ENCODE data around the gene SORCS2.

SORCS2 gene

DNA sequence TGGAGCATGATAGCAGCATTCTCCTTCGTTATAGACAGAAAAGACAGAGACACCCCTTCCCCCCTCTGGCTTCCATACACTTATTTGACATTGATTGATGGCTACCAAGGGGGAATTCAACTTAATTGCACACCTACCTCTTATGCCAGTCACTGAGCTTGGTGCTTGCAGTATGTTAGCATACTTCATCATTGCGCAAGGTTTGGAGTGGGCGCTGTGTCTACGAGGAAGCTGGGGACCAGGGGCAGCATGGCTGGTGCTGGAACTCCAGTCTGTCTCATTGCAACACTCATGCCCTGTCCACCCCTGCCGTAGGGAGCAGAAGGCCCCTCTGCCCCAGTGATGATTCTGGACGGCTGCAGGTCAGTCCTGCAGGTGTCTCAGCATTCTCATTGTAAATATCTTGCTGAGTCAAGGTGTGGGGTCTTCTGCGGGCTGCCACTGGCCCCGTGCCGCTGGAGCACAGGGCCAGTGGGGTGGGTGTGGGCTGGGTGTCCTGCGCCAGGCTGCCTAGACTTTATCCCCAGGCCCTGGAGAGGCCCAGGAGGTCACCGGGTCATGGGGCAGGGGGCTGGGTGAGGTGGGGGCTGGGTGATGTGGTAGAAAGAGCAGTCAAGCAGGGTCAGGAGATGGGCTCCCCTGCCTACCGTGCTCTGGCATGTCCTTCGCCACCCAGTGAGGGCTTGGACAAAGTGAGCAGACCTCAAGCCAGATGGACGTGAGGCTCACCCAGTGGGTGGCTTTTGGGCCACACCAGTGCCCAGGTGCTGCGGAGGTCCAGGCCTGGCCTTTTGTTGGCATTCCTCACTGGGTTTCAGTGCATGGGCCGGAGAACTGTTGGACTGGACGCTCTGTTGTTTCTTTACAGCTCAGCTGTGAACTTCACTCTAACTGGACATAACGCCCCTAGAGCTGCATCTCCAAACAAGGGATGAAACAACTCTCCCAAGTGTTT is 156.9 kb downstream of the SORCS2 start:
- peaks cover 6% of the 10 kb centered on the region for H3K27me3 ChIP-seq (replicated peaks)
- in situ Hi-C loops (cut with HindIII; ENCODE audit: low pct_ligation_motif_present, low sequenced_read_pairs): no loop called here
- no peak for DNase-seq
- no peaks in the 10 kb centered on the region for H3K36me3 ChIP-seq (replicated peaks)
- no peak overlapping the region for H3K4me3 ChIP-seq (ENCODE audit: low read depth, low read length)
- TF ChIP-seq, protein P1, sequence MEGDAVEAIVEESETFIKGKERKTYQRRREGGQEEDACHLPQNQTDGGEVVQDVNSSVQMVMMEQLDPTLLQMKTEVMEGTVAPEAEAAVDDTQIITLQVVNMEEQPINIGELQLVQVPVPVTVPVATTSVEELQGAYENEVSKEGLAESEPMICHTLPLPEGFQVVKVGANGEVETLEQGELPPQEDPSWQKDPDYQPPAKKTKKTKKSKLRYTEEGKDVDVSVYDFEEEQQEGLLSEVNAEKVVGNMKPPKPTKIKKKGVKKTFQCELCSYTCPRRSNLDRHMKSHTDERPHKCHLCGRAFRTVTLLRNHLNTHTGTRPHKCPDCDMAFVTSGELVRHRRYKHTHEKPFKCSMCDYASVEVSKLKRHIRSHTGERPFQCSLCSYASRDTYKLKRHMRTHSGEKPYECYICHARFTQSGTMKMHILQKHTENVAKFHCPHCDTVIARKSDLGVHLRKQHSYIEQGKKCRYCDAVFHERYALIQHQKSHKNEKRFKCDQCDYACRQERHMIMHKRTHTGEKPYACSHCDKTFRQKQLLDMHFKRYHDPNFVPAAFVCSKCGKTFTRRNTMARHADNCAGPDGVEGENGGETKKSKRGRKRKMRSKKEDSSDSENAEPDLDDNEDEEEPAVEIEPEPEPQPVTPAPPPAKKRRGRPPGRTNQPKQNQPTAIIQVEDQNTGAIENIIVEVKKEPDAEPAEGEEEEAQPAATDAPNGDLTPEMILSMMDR (IDR thresholded peaks at IDR 0.05; ENCODE audit: low read depth, low read length, missing control alignments): no peak
- H3K27ac ChIP-seq: no peak overlapping the region

DNA sequence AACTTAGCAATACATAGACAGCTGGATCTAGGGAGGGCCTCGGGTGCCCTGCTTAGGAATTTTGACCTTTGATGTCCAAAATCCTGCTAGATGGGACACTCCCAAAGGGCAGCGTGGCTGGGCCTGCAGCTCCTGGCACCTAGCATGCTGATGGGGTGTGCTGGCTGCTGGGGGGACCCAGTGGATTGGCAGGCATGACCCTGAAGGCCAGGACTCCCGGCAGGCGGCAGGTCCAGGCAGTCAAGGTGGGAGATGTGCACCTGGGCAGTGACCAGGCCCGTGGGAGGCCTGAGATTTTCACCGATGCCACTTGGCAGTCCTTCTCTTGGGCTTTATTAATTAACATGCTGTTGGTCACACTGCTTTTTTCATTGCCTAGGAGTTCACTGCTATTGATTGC is 158.1 kb downstream of the SORCS2 start:
- in situ Hi-C loops (cut with HindIII; ENCODE audit: low pct_ligation_motif_present, low sequenced_read_pairs): no loop called here
- TF ChIP-seq, protein P1 (IDR thresholded peaks at IDR 0.05; ENCODE audit: low read depth, low read length, missing control alignments): no peak

DNA sequence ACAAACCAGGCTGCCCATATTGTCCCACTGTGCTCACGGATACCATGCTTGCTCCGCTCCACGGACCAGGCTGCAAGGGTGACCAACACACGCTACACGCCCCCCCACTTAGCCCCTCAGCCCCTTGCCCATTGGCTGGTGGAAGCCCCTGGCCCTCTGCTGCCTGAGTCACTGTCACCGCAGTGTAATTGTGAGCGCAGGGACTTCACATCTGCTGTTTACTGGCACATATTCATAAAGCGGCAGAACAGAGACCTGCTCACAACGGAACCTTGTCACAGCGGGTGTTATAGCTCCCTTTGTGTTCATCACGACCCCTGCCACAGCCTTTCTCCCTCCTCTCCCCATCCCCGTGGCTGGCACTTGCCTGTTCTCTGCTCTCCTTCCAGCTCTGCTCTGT is 158.7 kb downstream of the SORCS2 start:
- Histone ChIP-seq H3K4me3 (ENCODE audit: low read depth, low read length) (no peak overlapping the region), H3K27me3 (replicated peaks) (peaks cover 6% of the 10 kb centered on the region), H3K36me3 (replicated peaks) (no peaks in the 10 kb centered on the region), H3K27ac (no peak overlapping the region)
- TF ChIP-seq, protein P1 (IDR thresholded peaks at IDR 0.05; ENCODE audit: low read depth, low read length, missing control alignments): no peak
- no peak for DNase-seq
- in situ Hi-C loops (cut with HindIII; ENCODE audit: low pct_ligation_motif_present, low sequenced_read_pairs): no loop called here

More for the DNA sequence above, 158.1 kb downstream of the SORCS2 start:
- Histone ChIP-seq H3K27me3 (replicated peaks) (peaks cover 6% of the 10 kb centered on the region), H3K36me3 (replicated peaks) (no peaks in the 10 kb centered on the region), H3K4me3 (ENCODE audit: low read depth, low read length) (no peak overlapping the region), H3K27ac (no peak overlapping the region)
- no peak for DNase-seq

DNA sequence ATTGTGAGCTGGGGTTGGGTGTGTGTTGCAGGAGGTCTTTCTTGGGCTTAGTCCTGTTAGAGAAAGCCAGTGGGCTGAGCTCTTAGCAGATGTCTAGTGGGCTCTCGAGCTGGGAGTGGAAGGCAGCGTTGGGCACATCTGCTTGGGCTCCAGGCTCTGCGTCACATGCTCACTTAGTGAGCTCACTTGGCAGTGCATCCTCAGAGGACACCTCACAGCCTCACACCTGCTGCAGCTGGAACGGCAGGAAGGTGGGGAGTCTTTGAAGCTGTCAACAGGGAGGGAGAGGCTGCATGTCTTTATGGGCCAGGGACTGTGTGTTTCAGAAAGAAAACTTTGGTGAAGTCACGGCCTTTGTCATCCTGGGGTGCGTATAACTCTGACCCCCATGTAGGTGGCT is 160.1 kb downstream of the SORCS2 start:
- H3K36me3 ChIP-seq (replicated peaks): no peaks in the 10 kb centered on the region
- H3K4me3 ChIP-seq (ENCODE audit: low read depth, low read length): no peak overlapping the region
- peaks cover 6% of the 10 kb centered on the region for H3K27me3 ChIP-seq (replicated peaks)
- in situ Hi-C loops (cut with HindIII; ENCODE audit: low pct_ligation_motif_present, low sequenced_read_pairs): no loop called here
- DNase-seq: no peak
- TF ChIP-seq, protein P1 (IDR thresholded peaks at IDR 0.05; ENCODE audit: low read depth, low read length, missing control alignments): no peak
- no peak overlapping the region for H3K27ac ChIP-seq

DNA sequence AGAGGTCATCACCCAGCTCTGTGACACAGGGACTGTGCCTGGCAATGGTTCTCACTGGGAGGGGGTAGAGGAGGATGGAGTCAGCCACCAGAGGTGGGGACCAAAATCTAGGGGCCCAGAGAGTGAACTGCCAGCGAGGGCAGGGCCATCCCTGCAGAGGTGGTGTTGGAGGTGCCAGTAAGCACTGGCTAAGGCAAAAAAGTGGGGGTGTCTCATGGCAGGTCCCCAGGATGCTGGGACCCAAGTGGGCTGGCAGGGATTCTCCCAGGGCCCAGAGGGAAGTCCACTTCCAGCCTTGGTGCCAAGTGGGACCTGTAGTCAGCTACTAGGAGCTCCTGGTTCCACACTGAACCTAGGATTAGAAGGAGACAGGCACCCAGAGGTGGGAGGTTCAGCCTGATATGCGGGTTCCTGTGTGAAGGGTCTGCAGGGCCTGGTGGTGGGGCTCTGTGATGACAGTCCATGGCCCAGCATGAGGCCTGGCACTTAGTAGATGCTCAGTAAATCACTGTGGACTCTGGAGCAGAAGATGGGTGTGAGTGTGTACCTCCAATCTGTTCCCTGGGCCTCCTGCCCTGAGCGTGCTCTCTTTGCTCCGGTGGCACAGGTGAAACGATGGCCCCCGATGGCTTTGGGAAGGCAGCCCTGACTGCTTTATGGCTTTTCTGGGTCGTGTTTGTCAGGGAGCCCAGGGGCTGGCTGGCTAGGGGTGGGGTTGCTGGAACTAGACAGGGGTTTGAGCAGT is 160.9 kb downstream of the SORCS2 start:
- in situ Hi-C loops (cut with HindIII; ENCODE audit: low pct_ligation_motif_present, low sequenced_read_pairs): no loop called here

More for the DNA sequence above, 160.9 kb downstream of the SORCS2 start:
- DNase-seq: no peak
- TF ChIP-seq, protein P1 (IDR thresholded peaks at IDR 0.05; ENCODE audit: low read depth, low read length, missing control alignments): no peak
- Histone ChIP-seq H3K27ac (no peak overlapping the region), H3K27me3 (replicated peaks) (peaks cover 6% of the 10 kb centered on the region), H3K36me3 (replicated peaks) (no peaks in the 10 kb centered on the region), H3K4me3 (ENCODE audit: low read depth, low read length) (no peak overlapping the region)

Measured in brain microvascular endothelial cell (primary cell).